SJSA1 (cell line): ENCODE data around the gene MRPS12. TPM values are rescaled to one million over a fixed set of nuclear protein-coding genes. Genes with fewer than 3 reads are reported as not detected.
"Not testable (repeated sequence)": the region's sequence is repeated elsewhere in the genome, so short reads cannot be mapped to it uniquely, and the experiment has no call there.

Experiments
- DNase-seq, 2 experiments: peaks; one replicate each; pipeline ENCODE4 v3.0.0-alpha.2; 2015 to 2020; ENCODE audit warnings: low spot score in 2 of 2, low read depth in 1 of 2
- H3K27ac ChIP-seq: fragments of 250-450 bp; sonication (Bioruptor Pico); 2 replicates; pipeline ENCODE4 v1.5.1; 2020; ENCODE audit warnings: mild to moderate bottlenecking, moderate library complexity
- H3K27me3 ChIP-seq: fragments of 250-450 bp; sonication (Bioruptor Pico); replicated peaks from 2 replicates; pipeline ENCODE4 v1.5.1; 2020; ENCODE audit warnings: mild to moderate bottlenecking, moderate library complexity
- H3K36me3 ChIP-seq: fragments of 250-450 bp; sonication (Bioruptor Pico); 2 replicates; pipeline ENCODE4 v1.5.1; 2020; ENCODE audit warnings: mild to moderate bottlenecking
- H3K4me1 ChIP-seq: fragments of 250-450 bp; sonication (Bioruptor Pico); replicated peaks from 2 replicates; pipeline ENCODE4 v1.6.1; 2021; ENCODE audit warnings: mild to moderate bottlenecking
- H3K4me3 ChIP-seq: fragments of 250-450 bp; sonication (Bioruptor Pico); 2 replicates; pipeline ENCODE4 v1.5.1; 2020; ENCODE audit warnings: mild to moderate bottlenecking
- H3K9me3 ChIP-seq: fragments of 250-450 bp; sonication (Bioruptor Pico); replicated peaks from 2 replicates; pipeline ENCODE4 v1.5.1; 2020; ENCODE audit warnings: mild to moderate bottlenecking
- total RNA-seq: library from RNA; depleted of rRNA; stranded (reverse); fragments of >200 nt; shearing (Covaris generic); gene quantifications from 2 replicates; pipeline ENCODE4 v1.2.3, GENCODE V29; 2014; rRNA removed

MRPS12 gene
- 60.6 and 60.7 TPM in 2 replicates for total RNA-seq

DNA sequence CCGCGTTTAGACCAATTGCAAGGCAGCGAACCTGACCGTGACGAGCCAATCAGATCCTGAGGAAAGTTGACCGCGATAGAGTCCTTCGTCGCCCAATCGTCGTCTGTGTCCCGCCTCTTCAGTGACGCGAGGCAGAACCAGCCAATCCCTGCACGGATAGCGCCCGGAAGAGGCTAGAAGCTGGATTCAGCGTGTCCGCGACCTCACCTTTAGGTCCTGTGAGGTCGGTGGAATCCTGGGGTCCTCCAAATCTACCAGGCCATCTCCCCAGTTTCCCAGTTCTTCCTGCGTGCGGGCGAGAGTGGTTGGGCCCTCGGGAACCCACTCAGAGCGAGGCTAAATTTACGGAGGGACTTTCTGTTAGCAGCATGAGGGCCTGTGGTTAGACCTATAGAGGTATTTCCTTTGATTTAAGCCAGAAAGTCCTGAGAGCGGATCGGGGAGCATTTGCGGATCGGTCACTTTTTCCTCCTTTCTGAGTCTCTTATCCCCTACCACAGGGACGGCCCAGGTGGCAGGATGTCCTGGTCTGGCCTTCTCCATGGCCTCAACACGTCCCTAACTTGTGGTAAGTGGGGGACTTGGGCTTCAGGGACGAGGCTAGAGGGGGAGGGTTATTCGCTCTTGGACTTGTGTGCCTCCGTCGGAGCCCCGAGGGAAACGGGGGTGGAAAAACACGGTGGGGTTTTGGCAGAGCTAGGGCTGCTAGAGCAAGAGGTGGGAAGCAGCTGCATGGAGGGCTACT is at the start of gene MRPS12:
MRPS12 (plus strand) TSS at position 169 of the 745 bp plus-strand sequence; CDS start at position 520, 351 bp downstream.
- Histone ChIP-seq H3K9me3 (0 out of 2 replicates have a peak, but pooled peaks cover 4% of the 10 kb centered on the region), H3K27ac (peak within 1 kb of the TSS; percentile 67), H3K36me3 (peaks cover 25% of the 10 kb centered on the region), H3K27me3 (no peaks in the 10 kb centered on the region), H3K4me3 (peak within 1 kb of the TSS; percentile 58), H3K4me1 (0 out of 2 replicates have a peak, but pooled peaks cover 9% of the 10 kb centered on the region)
- DNase-seq: peak in 1 of 2 experiments; percentile 99

DNA sequence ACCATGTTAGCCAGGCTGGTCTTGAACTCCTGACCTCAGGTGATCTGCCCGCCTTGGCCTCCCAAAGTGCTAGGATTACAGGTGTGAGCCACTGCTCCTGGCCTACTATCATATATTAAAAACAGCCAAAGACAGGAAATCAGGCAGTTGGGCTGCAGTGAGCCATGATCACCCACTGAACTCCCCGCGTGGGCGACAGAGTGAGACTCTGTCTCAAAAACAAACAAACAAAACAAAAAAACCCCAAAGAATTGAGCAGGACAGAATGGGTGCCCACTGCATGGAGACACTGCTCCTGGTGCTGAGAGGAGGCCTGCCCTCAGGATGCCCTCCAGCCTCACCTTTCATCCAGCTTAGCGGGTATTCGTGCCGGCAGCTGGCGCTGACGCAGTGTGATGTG is 47.5 kb upstream of the MRPS12 start:
- no peaks in the 10 kb centered on the region for H3K9me3 ChIP-seq
- no peaks in the 10 kb centered on the region for H3K27me3 ChIP-seq
- no peaks in the 10 kb centered on the region; the same call in 1 of the 2 replicates for H3K36me3 ChIP-seq
- no peaks in the 10 kb centered on the region for H3K4me1 ChIP-seq
- no peak overlapping the region for H3K4me3 ChIP-seq
- no peak overlapping the region for H3K27ac ChIP-seq
- no peak for DNase-seq

- not testable (repeated sequence) for H3K4me1 ChIP-seq, H3K9me3 ChIP-seq, H3K27ac ChIP-seq, H3K4me3 ChIP-seq, DNase-seq, H3K27me3 ChIP-seq, H3K36me3 ChIP-seq
Observed at GRCh38 chr19:38884691-38885090, 46.1 kb upstream of the MRPS12 start.

GRCh38 chr19:38888876-38889275 is 41.9 kb upstream of the MRPS12 start:
- no peak for DNase-seq
- peaks cover 11% of the 10 kb centered on the region; the same call in 1 of the 2 replicates for H3K36me3 ChIP-seq
- H3K9me3 ChIP-seq: no peaks in the 10 kb centered on the region
- no peaks in the 10 kb centered on the region for H3K4me1 ChIP-seq
- no peak overlapping the region for H3K27ac ChIP-seq
- no peak overlapping the region for H3K4me3 ChIP-seq
- H3K27me3 ChIP-seq: no peaks in the 10 kb centered on the region

DNA sequence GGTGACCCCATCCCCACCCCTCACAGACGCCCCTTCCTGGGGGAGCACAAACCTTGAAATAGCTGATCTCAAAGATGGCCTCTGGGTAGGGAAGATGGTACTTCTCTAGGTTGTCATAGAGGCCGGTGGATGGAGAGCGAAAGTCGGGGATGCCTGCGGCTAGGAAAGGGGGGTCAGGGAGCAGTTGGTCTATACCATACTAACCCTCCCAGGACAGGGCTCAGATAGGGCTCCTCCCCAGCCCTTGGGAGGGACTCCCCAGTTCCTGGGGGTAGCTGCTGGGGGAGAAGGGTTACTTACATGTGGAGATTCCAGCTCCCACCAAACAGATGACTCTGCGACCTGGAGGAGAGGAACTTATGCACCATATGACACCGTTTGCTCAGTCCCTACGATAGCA is 40.9 kb upstream of the MRPS12 start:
- H3K36me3 ChIP-seq: peaks cover 11% of the 10 kb centered on the region; the same call in 1 of the 2 replicates
- no peaks in the 10 kb centered on the region for H3K9me3 ChIP-seq
- H3K4me3 ChIP-seq: no peak overlapping the region
- DNase-seq: no peak
- no peaks in the 10 kb centered on the region for H3K4me1 ChIP-seq
- H3K27me3 ChIP-seq: no peaks in the 10 kb centered on the region
- no peak overlapping the region for H3K27ac ChIP-seq

- Histone ChIP-seq H3K4me1 (no peaks in the 10 kb centered on the region), H3K36me3 (peaks cover 11% of the 10 kb centered on the region; the same call in 1 of the 2 replicates), H3K27ac (no peak overlapping the region), H3K4me3 (no peak overlapping the region), H3K9me3 (no peaks in the 10 kb centered on the region), H3K27me3 (no peaks in the 10 kb centered on the region)
- DNase-seq: no peak
Observed at GRCh38 chr19:38890686-38891085, 40.1 kb upstream of the MRPS12 start.

GRCh38 chr19:38891771-38892170 is 39.0 kb upstream of the MRPS12 start:
- no peaks in the 10 kb centered on the region for H3K27me3 ChIP-seq
- H3K4me1 ChIP-seq: no peaks in the 10 kb centered on the region
- H3K36me3 ChIP-seq: peaks cover 11% of the 10 kb centered on the region; the same call in 1 of the 2 replicates
- no peak overlapping the region for H3K4me3 ChIP-seq
- no peak for DNase-seq
- H3K27ac ChIP-seq: no peak overlapping the region
- no peaks in the 10 kb centered on the region for H3K9me3 ChIP-seq

- Histone ChIP-seq H3K4me1 (no peaks in the 10 kb centered on the region), H3K4me3 (no peak overlapping the region), H3K27ac (no peak overlapping the region), H3K36me3 (peaks cover 11% of the 10 kb centered on the region; the same call in 1 of the 2 replicates), H3K27me3 (no peaks in the 10 kb centered on the region), H3K9me3 (no peaks in the 10 kb centered on the region)
- DNase-seq: no peak
Observed at GRCh38 chr19:38892841-38893240, 37.9 kb upstream of the MRPS12 start.

- H3K4me1 ChIP-seq: peaks cover under 1% of the 10 kb centered on the region; the same call in 1 of the 2 replicates
- H3K4me3 ChIP-seq: no peak overlapping the region
- no peaks in the 10 kb centered on the region for H3K27me3 ChIP-seq
- no peaks in the 10 kb centered on the region for H3K9me3 ChIP-seq
- no peak for DNase-seq
- H3K27ac ChIP-seq: no peak overlapping the region
- peaks cover 11% of the 10 kb centered on the region; the same call in 1 of the 2 replicates for H3K36me3 ChIP-seq
Observed at GRCh38 chr19:38893341-38893771, 37.4 kb upstream of the MRPS12 start.

GRCh38 chr19:38894968-38895367 is 35.8 kb upstream of the MRPS12 start:
- Histone ChIP-seq H3K4me1 (peaks cover 6% of the 10 kb centered on the region; the same call in 1 of the 2 replicates), H3K27ac (no peak overlapping the region), H3K36me3 (peaks cover under 1% of the 10 kb centered on the region; the same call in 1 of the 2 replicates), H3K27me3 (no peaks in the 10 kb centered on the region), H3K9me3 (no peaks in the 10 kb centered on the region), H3K4me3 (no peak overlapping the region)
- DNase-seq: no peak

GRCh38 chr19:38898788-38899446 is 31.8 kb upstream of the MRPS12 start:
- Histone ChIP-seq H3K36me3 (no peaks in the 10 kb centered on the region), H3K4me1 (peaks cover 6% of the 10 kb centered on the region; the same call in 1 of the 2 replicates), H3K27me3 (no peaks in the 10 kb centered on the region), H3K4me3 (peak overlapping the region; percentile 69), H3K27ac (peak overlapping the region; percentile 37), H3K9me3 (no peaks in the 10 kb centered on the region)
- no peak for DNase-seq

GRCh38 chr19:38899447-38900201 is 31.1 kb upstream of the MRPS12 start, which contains the start of the genes NFKBIB and SIRT2:
TSS of gene NFKBIB (plus strand) at chr19:38899969. CDS start at chr19:38900033, 64 bp downstream.
TSS of gene SIRT2 (minus strand) at chr19:38899618. CDS start at chr19:38899521, 97 bp downstream.
- H3K9me3 ChIP-seq: no peaks in the 10 kb centered on the region
- peaks cover 6% of the 10 kb centered on the region; the same call in 1 of the 2 replicates for H3K4me1 ChIP-seq
- peak within 1 kb of the TSS; percentile 90 for H3K27ac ChIP-seq
- DNase-seq: peak; percentile 99 to 100
- no peaks in the 10 kb centered on the region for H3K27me3 ChIP-seq
- peaks cover 1% of the 10 kb centered on the region for H3K36me3 ChIP-seq
- peak within 1 kb of the TSS; percentile 69 for H3K4me3 ChIP-seq

DNA sequence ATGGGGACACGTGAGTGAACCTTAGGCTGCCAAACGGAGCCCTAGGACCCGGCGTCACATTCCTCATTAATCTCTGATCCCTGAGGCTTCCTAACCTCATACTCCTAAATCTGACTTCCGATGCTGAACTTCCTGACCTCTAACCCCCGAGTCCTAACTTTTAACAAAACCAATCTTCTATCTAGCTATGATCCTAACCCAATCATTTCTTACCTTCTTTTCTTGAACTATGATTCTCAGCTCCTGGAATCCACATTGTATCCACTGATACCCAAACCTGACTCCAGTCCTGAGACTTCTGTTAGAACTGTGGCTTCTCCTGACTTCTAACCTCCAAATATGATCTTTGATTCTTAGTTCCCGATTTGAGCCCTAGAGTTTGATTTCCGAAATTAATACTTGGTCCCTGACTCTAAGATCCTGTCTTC is 30.5 kb upstream of the MRPS12 start:
- H3K27me3 ChIP-seq: no peaks in the 10 kb centered on the region
- no peak for DNase-seq
- peak overlapping the region; percentile 69 for H3K4me3 ChIP-seq
- H3K9me3 ChIP-seq: no peaks in the 10 kb centered on the region
- H3K27ac ChIP-seq: peak overlapping the region; percentile 90
- peaks cover 6% of the 10 kb centered on the region; the same call in 1 of the 2 replicates for H3K4me1 ChIP-seq
- H3K36me3 ChIP-seq: peaks cover 6% of the 10 kb centered on the region
